ENCODE measurements around the gene ZNF438.

Gene ZNF438

DNA sequence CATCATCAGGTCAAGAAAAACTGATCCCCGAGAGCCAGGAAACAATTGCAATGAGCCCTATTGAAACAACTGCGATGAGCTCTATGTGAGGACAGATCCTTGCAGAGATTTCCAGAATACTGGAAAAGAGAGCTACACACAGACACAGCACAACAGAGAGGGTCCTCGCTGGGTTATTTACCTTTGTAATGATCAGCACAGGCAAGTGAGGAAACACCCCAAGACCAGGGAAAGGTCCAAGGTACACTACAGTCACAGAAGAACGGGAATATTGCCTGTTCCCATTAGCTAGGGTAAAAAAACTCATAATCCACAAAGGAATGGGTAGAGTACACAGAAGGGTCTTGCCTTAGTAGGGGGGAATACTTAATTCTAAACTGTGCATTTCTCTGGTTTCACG is 152.7 kb downstream of the ZNF438 start:
- DNase-seq (ENCODE audit: low read depth): no peak

DNA sequence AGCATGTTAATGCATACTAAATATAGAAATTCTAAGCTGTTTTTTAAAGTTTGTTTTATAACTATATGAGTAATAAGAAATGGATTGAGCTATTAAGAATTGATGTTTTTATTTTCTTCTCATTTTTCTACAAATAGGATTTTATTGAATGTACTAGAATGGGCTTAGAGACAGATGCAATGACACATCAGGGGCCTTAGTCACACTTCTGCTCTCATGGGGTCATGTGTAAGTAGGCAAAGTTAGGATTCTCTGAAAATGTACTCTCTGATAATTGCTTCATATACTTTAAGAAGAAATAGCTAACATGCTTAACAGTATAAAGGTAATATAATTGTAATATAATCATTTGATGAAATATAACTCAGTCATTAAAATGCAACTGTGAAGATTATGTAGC is 154.6 kb downstream of the ZNF438 start:
- no peak for DNase-seq (ENCODE audit: low read depth)

DNA sequence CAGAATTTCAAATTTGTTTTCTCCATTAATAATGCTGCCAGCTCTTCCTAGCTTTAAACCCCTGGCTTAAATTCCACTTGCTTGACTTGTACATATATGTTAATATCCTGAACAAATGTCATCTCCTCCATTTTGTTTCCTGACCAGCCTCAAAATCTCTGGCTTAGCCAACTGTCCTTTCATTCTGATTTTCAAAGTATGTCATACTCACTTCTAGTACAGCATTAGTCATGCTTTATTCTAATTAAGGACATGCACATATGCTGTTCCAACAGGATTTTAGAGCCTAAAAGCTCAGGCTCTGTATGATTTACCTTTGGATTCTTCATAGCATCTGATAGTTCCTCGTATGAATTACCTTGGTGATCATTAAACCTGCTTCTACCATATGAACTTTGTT is 158.3 kb downstream of the ZNF438 start:
- no peak for DNase-seq (ENCODE audit: low read depth)

DNA sequence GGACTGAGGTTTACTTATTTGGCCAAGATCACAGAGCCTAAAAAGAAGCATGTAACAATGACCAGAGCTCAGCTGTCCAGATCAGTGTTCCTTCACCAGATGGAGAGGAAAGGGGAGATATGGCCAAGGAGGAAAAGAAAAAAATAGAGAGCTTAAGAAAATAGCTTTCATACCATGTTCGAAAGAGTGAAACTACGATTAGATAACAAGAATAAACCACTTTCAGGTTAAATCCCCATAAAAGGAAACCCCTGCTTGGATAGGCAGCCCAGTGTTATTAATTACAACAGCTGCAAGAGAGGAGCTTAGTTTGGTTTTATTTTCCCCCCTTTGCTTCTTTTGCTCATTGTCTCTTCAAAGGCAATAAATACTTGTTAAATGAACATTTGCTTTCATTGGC is 160.8 kb downstream of the ZNF438 start:
- DNase-seq (ENCODE audit: low read depth): no peak

DNA sequence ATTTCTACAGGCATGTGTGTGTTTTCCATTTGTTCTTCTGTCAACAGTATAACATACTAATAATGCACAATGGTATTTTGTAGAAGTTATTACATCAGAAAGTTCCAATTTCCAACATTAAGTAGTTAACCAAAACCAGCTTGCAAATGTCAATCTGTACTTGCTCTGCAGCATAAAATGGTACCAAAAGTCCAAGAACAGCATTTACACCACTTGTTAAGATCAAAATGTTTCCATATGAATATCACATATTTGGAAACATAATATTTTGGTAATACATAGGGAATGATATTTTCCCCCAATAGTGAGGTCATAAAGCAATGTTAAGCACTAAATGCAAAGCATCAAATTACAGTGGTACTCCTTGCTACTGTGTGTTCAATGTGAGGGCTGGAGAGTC is 162.1 kb downstream of the ZNF438 start:
- DNase-seq (ENCODE audit: low read depth): no peak

DNA sequence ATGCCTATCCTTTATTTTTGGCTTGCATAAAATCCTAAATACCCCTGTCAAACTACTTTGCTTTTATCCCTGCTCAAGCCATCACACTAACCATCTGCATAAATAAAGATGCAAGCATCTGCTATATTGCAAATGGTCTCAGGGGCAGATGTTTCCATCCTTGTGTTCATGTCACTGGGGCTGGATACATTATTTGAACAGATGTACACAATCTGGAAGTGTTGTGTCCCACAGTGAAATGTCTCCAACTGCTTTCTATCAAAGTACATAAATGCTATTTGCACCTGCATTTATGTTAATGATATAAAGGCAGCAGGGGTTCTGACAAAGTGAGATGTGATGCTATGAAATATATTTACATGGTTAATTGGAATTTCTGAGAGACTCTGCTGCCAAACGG is 163.1 kb downstream of the ZNF438 start:
- DNase-seq (ENCODE audit: low read depth): no peak

DNA sequence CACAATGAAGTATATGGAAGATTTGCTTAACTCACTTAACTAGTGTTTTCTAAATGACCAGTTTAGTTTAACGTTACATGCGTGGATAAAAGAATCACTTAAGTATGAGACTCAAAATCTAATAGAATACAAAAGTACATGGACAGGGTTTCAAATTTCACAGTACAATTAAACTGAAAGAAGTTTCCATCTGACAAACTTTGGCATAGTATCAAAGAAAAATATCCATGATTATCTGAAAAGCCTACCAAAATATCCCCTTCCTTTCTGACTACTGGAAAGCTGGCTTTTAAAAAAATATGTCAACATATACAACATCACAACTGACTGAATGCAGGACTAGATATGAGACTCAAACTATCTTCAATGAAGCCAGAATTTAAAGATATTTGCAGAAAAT is 164.8 kb downstream of the ZNF438 start:
- DNase-seq (ENCODE audit: low read depth): no peak

DNA sequence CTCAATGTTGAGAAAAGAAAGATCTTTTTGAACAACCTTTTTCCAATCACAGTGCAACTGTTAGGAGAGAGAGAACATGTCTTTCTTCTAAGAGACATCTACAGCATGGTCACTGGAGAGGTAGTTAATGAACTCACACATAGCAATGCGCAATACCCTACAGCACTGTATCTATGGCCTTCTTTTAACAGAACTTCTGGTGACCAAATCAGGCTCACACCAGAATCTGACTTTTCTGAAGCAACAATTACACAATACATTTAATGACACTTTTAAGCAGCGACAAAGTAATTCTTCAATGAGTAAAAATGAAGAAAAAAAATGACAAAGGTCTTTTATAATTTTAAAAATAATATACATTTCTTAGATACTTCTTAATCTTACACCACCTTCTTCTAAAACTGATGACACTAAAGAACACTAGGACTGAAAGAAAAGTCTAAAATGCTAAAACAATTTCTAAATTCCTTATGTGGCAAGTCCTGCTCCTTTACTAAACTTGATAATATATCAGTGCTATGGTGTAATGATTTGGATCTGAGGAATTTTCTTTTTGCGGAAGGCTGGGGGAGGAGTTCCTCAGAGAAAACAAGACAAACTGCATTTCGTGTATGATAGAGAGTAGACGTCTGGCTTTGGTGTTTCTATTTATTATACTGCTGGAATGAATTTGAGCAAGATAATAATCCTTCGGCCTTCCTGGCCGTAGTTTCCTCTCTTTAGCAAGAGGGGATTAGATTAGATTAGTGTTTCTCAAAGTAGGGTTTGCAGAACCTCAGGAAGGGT is 166.3 kb downstream of the ZNF438 start:
- no peak for DNase-seq (ENCODE audit: low read depth)

DNA sequence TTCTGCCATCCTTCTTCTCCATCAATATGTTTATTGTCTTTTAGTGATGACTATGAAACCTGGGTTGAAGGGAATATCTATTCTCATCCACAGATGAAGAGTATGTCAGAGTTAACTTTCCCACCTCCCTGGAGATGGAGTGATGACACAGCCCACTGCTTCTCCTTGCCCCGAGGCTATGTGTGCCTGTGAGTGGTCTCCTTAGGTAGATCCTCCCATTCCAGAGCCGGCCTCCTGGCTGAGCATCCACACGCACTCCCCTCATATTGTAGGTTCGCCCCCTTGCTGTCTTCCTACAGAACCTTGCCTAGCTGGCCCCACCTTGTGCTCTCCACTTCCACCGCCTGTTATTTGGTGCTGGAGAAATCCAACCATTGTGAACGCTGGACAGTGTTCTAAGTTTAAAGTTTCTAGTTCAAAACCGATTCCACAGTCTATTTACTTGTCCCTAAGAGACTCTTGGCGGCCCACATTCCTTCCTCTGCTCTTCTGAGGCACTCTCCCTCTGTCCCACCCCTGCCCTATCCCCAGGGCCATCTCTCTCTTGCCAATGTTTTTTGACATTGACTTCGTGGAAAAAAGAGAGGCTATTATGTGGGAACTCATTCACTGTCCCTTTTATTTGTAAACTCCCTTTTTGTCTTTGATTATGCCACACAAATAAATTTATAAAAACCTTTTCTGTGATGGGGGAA is 168.0 kb downstream of the ZNF438 start:
- no peak for DNase-seq (ENCODE audit: low read depth)

DNA sequence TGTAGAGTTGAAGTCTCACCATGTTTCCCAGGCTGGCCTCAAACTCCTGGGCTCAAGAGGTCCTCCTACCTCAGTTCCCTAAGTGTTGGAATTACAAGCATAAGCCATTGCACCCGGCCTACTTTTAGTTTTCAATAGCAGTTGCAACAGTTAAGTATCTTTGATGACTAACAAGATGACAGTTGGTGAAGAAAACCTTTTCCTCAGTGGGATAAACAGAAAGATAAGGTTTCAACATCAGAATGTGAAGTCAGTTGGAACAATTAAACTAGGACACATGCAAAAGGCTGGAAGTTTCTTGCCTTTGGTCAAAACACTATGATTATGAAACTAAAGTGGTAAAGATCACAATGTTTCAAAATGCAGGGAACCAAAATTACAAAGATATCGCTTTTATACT is 169.2 kb downstream of the ZNF438 start:
- DNase-seq (ENCODE audit: low read depth): no peak

DNA sequence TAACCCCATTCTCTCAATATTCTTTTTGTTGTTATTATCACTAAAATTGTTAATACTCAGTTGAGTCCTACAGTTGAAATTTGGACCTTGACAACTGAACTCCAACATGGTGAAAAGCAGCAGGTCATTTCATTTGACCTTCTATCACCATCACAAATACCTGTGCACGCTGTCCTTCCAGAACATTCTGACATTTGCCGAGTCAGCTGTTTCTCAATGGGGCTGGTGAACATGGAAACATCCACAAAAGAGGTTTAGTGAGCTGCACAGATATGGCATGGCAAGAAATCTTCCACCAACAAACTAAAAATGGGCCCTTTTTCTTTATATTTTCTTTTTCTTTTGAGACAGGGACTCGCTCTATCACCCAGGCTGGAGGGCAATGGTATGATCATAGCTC is 169.7 kb downstream of the ZNF438 start:
- no peak for DNase-seq (ENCODE audit: low read depth)

DNA sequence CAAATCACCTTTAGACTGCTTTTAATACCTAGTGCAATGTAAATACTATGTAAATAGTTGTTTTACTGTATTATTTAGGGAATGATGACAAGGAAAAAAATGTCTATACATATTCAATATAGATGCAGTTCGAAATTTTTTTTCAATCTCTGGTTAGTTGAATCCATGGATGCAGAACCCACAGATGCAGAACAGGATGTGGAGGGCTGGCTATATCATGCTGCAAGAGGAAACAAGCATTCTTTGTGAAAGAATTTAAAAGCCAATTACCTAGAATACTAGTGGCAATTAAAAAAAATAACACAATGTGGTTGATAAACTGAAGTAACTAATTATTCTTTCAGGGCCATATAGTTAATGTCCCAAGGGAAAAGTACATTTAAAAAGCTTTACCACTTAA is 170.4 kb downstream of the ZNF438 start:
- DNase-seq (ENCODE audit: low read depth): no peak

DNA sequence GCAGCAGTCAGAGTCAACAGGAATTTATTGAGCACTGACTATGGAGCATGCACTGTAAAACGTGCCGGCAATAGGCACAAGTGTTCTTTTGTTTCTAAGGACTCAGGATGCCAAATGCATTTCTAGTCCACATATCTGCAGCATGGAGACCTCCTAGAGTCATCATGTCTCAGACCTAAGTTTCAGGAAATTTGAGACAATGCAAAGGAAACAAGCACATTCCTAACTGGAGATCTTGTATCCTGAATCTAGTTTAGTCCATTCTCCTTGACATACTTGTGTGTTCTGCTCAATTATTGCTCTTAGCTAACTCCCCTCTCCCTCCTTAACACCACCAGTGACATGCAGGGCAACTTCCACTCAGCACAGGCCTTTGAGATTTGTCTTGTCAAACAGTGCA is 173.2 kb downstream of the ZNF438 start:
- no peak for DNase-seq (ENCODE audit: low read depth)

DNA sequence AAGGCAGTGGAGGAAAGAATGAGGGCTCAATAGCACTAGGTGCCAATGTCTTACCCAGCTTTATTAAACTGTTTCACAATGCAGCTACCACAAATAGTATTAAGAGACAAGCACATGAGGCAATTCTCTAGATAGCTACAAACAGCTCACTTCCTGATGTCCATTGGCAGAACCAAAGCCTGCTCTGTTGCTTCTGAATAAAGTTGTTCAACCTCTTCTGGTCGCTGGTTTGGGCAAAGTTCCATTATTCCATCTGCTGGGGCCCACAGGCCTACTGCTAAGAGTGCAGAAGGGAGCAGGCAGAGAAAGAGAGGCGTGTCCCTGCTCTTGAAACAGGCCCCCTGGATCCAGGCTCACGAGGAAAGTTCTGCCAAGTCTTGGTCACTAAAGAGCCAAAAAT is 173.9 kb downstream of the ZNF438 start:
- no peak for DNase-seq (ENCODE audit: low read depth)

DNA sequence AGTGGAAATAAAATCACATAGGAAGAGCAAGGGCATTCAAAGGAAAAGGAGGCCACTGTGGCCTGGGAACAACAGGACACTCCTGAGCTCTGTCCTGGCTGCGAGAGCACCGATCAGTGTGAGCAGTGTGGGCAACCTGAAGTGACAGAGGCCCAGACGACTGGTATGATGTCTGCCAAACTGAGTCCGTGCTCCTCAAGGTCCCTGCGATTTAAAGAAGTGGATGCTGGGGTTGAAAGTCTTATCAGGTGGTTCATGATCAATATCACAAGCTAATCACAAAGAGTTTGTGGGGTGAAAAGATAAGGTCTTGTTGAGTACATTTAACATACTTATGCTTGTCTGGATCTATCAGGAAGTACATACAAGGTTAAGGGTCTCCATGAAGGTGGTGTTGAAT is 176.5 kb downstream of the ZNF438 start:
- DNase-seq (ENCODE audit: low read depth): no peak

DNA sequence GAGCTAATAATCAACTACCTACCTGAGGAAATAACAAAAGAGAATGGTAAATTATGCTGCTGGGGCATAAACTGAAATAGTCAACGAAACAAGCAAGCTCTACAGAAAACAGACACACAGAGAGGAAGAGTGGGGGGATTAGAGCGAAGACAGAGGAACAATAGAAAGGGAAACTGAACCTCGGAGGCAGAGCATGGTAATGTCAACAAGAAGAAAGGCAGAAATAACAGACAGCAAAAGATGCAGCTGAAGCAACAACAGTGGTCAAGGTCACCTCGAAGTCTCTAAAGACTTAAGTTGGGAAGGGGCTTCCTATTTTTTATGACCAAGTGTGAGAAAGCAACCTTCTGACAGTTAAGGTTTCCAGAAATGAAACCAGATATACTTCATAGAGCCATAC is 177.0 kb downstream of the ZNF438 start:
- DNase-seq (ENCODE audit: low read depth): no peak

DNA sequence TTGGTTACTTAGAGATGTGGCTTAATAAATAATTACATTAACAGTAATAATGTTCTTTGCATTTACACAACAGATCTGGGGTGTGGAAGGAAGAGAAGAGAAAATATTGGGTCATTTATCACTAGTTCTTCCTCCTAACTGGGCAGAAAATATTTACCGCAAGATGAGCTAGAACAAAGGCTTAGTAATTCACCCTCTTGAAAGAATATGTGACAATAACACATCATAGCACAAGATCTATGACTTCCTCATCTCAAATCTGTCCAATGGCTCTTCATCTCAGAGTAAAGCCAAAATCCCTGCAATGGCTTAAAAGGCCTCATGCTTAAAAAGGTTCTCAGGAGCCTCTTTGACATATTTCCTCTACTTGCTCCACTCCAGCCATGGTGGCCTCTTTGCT is 178.6 kb downstream of the ZNF438 start:
- no peak for DNase-seq (ENCODE audit: low read depth)

DNA sequence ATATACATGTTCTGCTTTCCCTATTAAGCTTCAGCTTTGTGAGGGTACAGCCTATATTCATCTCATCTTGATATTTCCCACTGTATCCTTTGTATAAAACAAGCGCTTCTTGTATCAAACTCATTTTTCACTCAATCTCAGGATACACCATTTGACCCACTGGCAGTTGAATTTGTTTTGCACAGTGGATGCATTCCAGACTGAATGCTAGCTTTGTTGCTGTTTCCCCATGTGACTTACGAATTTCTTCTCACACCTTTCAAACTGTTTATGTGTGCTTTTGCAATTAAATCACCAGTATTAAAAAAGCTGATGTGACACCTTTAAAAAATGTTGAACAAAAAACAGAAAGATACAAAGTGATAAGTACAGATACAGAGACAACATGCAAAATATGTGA is 180.9 kb downstream of the ZNF438 start:
- no peak for DNase-seq (ENCODE audit: low read depth)

DNA sequence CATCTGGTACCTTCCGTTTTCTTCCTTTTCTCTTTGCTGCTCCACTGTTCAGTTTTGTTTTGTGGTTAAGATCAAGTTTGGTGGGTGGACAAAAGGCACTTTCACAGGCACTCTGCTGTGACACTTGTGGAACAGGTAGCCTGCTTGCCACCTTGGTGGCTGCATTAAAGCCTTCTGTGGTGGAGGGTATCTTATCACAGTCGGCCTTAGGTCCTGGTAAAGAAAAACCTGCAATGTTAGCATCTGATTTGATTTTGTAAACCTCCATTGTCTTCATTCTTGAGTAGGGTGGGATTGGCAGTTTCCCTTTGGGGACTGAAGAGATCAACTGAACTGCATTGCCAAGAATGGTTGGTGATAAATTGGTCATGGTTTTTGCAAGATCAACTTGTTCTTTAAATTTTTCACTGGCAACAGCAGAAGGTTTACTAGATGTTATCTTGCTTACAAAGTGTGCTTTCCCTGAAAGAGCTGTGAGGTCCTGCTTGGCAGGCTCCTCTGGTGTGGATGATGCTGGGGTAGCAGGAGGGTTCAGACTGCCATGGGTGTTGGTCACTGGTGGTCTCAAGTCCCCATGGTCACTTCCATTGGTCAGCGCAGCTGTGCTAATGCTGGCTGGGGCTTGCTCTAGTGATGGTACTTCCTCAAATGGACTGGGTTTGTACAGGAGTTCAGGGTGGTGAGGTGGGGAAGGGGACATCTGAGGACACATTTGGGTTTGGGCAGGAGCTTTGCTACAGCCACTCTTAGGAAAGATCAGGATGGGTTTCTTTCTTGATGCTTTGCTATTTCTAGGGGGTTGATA is 182.2 kb downstream of the ZNF438 start:
- DNase-seq (ENCODE audit: low read depth): no peak

DNA sequence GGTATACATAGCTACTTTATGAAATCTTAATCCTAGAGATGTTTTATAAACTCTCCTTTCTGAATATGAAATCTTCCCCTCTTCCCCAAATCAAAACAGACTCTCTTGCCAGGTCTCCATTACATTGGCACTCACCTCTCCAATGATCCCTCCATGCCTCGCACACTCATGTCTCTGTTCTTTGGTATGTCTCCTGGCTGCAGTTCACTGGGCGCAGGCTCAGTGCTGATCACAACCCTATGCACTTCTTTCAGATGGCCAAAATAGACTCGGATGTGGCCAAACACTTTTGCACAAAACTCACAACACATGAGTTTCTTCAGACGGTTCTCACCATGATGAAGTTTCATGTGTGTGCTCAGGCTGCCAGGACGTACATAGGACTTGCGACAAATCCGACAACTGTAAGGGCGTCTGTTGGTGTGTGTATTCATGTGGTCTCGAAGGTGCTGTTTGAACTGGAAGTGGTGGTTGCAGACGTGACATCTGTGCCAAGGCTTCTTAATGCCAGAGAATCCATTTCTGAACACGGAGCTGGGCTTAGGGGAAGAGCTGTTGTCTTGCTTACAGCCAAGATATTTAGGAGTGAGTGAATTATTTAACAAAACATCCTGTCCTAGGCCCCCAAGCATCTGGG is 183.2 kb downstream of the ZNF438 start:
- no peak for DNase-seq (ENCODE audit: low read depth)

DNA sequence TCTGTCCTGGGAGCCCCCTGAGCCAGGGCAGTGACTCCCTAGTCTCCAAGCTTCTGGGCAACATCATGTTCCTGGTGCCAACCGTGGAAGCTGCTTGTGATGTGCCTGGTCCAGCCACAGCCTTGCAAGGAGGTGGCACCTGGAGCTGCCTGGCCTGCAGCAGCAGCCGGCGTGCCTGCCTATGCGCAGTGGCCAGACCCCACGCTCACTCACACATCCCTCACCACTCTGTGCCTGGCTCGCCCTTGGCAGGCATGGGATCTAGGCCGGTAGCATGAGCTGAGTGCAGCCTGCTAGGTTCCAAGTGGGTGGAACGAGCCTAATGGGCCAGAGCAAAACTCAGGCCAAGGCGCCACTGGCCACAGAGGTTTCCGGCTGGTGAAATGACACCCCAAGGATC is 184.0 kb downstream of the ZNF438 start:
- no peak for DNase-seq (ENCODE audit: low read depth)

DNA sequence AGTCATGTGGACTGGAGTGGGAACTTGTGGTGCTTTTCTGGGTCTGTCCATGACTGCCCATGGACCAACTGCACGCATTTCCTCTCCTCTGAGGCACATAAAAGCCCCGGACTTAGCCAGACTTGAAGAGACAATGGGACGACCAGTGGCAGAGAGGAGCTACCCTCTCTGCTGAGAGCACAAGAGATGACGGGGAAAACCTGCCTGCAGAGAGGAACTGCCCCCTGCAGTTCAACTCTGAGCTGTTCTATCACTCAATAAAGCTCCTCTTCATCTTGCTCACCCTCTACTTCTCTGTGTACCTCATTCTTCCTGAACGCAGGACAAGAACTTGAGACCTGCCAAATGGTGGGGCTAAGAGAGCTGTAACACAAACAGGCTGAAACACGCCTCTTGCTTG is 184.5 kb downstream of the ZNF438 start:
- no peak for DNase-seq (ENCODE audit: low read depth)

DNA sequence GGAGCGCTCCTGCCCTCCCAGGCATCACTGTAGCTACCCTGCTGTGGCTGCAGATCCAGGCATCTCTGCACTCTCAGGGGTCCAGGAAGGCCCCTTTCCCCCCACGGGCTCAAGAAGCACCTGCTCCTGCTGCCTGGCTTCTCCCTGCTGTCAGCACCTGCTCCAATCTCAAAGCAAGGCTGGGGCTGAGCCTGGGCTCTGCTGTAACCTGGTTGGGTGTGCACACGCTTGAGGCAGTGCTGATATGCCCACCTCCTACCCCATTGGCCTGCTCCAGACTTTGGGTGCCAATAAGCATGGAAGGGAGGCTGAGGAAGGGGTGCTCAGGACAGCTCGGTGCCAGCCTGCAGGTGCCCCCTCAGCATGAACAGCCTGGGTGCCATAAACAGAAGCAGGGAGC is 185.0 kb downstream of the ZNF438 start:
- no peak for DNase-seq (ENCODE audit: low read depth)

Data from stimulated activated CD8-positive, alpha-beta memory T cell treated with anti-CD3 and anti-CD28 coated beads, Interleukin-12 subunit alpha, Interleukin-12 subunit beta, amount 100 ng/mL, for 1 hour (primary cell).